Raji (cell line): ENCODE results near the gene SLC16A12.

Source experiments
- POLR2A ChIP-seq: IDR thresholded peaks from 2 replicates; pipeline ENCODE4 v1.6.1; 2011; ENCODE audit warnings: low read depth, low read length, control low read depth; ENCODE audit not compliant: insufficient read depth

The SLC16A12 gene, protein sequence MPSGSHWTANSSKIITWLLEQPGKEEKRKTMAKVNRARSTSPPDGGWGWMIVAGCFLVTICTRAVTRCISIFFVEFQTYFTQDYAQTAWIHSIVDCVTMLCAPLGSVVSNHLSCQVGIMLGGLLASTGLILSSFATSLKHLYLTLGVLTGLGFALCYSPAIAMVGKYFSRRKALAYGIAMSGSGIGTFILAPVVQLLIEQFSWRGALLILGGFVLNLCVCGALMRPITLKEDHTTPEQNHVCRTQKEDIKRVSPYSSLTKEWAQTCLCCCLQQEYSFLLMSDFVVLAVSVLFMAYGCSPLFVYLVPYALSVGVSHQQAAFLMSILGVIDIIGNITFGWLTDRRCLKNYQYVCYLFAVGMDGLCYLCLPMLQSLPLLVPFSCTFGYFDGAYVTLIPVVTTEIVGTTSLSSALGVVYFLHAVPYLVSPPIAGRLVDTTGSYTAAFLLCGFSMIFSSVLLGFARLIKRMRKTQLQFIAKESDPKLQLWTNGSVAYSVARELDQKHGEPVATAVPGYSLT

DNA sequence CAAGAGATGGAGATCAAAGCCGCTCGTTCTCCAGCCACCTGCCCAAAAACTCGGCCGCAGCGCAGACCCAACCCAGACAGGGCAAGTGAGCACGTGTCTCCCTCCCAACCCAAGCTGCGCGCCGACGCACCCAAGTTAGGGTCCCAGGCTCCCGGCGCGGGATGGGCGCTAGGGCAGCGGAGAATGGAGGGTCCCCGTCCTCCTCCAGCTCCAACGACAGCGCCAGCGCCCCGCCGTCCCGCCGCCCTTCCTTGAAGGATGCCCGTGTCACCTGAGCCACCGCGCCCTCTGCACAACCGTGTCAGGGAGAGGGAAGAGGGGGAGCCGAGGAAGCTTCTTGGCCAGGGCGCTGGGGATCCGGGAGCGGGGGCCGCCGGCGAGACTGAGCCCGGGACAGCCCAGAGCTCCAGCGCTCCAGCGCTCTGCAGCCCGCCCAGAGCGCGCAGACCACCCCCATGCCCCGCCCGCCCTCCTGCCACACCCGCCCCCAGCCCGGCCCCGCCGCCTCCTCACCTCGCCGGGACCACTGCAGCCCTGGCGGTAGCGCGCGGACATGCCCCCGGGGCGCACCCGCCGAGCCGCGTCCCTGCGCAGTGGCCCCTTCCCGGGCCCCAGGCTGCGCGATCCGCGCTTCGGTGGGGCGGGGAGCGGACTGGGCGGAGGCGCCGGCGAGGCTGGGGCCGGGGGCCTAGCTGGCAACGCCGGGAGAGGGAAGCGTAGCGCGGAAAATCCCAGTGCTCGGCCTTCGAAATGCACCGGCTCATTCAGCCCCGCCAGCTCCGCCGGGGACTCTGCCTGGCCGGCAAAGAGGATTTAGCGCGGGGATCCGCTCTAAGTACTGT, at the start of gene SLC16A12:
SLC16A12 (minus strand) TSS at position 424 of the 842 bp plus-strand sequence. CDS start 73,016 bp downstream, outside the sequence.
- TF ChIP-seq POLR2A: no peak

DNA sequence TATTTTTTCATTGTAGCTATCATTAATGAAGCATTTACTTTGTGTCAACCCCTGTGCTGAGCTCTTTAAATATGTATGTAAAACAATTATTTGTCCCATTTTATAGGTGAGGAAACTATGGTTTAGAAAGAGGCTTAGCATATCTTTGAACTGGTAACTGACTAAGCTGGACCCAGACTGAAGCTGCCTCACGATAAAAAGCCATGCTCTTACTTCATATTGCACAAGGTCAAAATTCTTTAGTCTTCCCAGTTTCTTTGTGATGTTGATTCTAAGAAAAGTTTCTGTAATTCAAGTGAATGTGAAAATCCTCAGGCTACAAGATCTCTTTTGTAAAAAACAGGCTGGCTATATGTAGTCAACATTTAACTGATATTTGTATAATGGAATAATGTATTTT, 46.6 kb upstream of the SLC16A12 start:
- no peak for TF ChIP-seq POLR2A

DNA sequence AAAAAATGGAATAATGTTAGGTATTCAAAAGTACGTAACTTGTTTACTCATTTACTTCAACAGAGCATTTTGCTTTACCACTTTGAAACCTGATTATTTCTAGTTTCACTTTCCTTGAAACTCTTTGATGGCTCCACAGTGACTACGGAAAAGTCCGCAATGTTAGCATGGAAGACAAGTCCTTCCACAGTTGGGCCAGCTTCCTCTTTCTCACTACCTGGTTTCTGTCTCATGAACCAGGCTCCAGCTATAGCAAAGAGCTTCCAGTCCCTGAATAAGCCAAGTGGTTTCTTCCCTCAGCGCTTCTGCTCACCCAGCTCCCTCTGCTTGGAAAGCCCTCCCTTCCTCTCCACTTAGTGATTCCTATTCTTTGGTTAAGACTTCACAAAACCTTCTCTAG, 44.8 kb upstream of the SLC16A12 start:
- no peak for TF ChIP-seq POLR2A

DNA sequence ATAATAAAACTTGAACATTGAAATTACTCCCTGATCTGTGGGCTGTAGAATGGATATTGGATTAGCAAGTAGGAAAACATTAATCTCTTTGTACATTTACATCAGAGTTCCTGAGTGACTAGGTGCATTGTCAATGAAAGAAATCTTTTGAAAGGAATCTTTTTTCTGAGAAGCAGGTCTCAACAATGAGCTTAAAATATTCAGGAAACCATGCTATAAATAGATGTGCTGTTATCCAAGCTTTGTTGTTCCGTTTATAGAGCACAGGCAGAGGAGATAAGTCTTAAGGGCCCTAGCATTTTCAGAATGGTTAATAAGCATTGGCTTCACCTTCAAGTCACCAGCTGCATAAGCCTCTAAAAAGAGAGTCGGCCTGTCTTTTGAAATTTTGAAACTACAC, 41.3 kb upstream of the SLC16A12 start:
- no peak for TF ChIP-seq POLR2A

DNA sequence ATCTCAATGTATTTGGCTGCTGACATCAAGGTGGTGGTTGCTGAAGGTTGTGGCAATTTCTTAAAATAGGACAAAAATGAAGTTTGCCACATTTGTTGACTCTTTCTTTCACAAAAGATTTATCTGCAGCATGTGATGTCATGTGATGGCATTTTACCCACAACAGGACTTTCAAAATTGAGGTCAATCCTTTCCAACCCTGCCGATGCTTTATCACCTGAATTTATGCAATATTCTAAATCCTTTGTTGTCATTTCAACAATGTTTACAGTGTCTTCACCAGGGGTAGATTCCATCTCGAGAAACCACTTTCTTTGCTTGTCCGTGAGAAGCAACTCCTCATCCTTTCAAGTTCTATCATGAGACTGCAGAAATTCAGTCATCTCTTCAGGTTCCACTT, 40.6 kb upstream of the SLC16A12 start:
- no peak for TF ChIP-seq POLR2A

DNA sequence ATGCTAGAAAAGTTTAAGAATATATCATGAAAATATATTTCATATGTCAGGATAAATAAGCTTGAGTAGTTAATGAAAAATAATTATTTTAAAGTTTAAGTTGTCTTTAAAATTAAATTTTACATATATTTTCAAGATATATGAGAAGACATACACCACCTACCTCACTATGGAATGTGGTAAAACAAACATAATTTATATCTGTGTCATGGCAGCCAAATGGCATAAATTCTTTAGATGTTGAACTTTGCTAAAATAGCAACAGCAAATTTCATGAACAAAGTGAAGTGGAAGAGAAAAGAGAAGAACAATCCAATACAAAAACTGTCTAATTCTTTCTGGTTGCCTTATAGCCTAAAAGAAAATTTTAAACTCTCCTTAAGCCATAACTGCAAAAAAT, 39.6 kb upstream of the SLC16A12 start:
- TF ChIP-seq POLR2A: no peak

DNA sequence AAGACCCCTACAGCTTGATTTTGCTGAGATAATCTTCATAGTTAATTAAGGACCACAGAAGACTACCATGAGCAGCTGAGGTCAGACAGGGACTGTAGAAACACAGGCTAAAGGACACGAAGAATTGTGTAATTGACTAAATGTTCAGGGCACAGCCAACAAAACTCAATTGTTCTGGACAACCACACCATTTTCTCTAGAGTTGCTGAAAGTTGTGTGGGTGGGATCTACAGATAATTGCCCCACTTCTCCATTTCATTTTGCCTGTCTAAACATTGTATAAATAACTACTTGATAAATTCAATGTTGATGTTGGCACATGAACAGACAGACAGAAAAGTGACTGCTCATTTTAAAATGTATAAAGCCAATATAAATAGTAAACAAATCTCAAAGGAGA, 39.0 kb upstream of the SLC16A12 start:
- TF ChIP-seq POLR2A: no peak

DNA sequence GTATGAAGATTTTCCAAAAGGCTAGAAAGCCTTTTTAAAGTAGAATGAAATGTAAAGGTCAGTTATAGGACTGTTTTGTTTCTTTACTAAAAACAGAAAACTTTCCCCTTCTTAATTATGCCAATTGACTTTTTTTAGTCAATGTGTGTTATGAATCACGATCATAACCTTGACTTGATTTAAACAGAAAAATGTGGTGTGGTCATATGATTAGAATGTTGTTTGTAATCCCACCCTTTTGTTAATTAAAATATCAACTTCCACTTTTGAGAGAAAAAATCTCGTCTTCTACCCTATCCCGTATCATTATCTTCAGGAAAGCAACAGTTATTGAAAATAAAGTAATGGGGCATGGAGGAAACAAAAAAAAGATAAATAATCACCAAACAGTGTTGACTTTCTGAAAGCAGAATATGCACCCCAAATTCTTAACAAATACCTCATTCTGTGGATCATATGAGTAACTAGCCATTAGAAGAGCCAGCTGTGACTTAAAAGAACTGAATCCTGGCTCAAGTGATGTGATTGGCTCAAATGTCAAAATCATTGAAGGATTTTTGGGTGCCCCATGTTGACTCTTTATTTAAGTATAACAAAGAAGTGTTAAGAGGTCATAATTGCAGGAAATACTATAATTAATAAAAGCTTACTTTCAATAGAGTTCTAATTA, 32.3 kb upstream of the SLC16A12 start:
- TF ChIP-seq POLR2A: no peak

DNA sequence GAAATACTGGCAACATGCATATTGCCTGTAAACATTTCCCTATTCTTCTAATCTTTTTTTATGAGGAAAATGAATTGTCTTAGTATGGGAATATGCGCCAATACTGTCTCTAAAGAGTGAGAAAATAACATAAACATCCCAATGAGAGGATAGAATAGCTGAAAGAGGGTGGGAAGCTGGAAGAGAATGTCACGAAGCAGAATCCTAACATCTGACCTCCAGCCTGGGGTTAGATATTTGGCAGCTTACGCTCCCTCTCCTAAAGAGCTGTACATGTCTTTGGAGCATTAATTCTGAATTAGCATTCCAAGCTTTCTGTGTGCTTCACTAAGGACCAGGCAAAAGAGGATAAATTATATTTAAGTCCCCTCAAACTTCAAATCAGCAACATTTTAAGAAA, 31.6 kb upstream of the SLC16A12 start:
- TF ChIP-seq POLR2A: no peak

DNA sequence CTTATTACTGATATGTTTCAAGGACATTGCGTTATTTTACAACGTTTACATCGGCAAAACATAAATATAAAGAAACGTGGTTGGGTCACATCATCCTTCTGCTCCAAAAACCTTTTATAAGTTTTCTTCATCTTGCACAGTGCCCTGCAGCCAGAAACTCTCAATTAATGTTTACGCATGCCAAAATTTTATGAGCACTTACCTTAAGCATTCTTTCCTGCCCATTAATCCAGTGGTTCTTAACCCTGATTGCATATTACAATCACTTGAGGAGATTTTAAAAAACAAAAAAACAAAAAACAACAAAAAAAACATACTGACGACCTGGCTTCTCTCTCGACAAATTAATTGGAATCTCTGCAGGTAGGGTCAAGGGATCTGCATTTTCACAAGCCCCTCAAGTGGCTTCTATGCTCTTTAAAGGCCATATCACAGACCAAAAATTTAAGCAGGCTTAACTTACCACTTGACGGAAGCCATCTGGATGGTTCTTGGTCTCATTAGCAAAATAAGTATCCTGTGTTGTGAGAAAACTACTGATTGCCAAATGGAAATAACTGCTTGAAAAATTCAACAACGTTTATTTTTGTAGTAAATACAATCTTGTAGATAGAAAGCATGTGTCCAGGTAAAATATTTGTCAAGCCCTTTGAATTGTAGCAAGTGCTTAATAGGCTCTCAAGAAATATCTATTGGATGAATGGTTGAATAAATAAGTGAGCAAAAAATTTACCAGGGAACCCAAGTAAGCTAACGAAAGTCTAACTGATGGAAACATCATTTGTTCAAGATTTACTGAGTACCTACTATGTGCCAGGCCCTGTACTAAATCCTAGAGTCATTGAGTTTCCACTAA, 30.9 kb upstream of the SLC16A12 start:
- TF ChIP-seq POLR2A: no peak

DNA sequence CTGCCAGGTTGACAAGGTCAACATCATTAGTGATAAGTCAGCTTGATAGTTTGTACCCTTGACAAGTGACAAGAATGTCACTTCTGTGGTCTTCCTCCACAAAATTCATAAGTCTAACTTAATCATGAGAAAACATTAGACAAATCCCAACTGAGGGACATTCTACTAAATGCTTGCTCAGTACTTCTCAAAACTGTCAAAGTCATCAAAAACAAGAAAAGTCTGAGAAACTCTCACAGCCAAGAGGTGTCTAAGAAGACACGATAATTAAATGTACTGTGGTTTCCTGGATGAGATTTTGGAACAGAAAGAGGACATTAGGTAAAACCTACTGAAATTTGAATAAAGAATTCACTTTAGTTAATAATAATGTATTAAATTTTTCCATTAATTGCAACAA, 29.8 kb upstream of the SLC16A12 start:
- no peak for TF ChIP-seq POLR2A

DNA sequence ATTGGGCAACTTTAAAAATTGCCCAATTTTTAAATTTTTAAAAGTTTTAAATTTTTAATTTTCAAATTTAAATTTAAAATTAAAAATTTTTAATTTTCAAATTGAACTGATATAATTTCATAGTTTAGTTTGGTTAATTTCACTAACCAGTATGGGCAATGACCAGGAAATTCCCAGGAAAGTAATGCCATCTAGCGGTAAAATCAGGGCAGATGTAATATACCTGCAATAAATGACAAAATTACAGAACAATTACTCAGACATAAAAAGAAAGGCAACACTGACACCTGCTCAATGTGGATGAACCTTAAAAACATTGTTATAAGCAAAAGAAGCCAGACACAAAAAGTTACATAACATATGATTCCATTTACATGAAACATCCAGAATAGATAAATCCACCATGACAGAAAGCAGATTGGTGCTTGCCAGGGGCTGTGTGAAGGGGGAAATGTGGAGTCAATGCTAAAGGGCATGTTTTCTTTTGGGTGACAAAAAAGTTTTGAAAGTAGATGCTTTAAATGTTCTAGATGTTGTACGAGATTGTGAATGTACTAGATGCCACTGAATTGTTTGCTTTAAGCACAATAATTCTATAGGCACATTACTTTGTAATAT, 28.6 kb upstream of the SLC16A12 start:
- no peak for TF ChIP-seq POLR2A

DNA sequence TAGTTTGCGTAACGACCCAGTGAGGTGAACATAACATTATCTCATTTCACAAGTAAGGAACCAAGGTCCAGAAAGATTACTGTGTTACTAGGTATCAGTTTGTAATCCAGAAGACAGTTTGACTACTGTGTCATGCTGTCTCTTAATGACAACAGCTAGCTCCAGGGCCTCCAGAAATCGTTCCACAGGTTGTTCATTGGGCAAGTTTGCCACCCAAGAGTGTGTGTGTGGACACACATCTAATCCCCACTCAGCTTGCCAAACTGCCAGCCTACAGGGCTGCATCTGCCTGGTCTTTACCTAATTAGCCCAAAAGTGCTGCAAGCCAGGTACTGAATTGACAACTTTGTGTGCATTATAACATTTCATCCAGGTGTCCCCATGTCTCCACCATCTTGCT, 27.9 kb upstream of the SLC16A12 start:
- no peak for TF ChIP-seq POLR2A

DNA sequence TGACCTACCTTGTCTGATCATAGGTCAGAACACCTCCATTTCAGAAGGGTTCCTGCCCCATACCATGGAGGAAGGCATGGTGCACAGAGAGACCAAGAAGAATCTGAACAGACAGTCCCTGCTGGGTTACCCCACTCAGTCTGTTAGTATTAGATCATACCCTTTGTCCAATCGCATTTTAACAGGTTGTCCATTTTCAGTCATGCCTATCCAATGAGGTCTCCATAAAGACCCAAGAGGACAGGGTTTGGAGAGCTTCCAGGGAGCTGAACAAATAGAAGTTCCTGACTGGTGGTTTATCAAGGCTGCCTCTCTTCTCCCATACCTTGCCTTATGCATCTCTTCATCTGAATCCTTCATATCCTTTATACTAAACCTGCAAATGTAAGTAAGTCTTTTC, 21.2 kb upstream of the SLC16A12 start:
- no peak for TF ChIP-seq POLR2A
